T-cell (primary cell): ENCODE results near the gene GLYAT. TPM values are rescaled to one million over a fixed set of nuclear protein-coding genes. Genes with fewer than 3 reads are reported as not detected.

Experiments
- ATAC-seq, 4 experiments: fragments of 200-7000 bp in 3 of 4; fragments of 150-1000 bp in 1 of 4; cut with Tn5 transposase; replicated peaks in 1 of 4; 1 replicate in 3 of 4; 2 replicates in 1 of 4; pipeline ENCODE4 v1.10.0; 2021; ENCODE audit warnings: moderate library complexity in 3 of 4, mild to moderate bottlenecking in 2 of 4, moderate number of reproducible peaks in 1 of 4
- CTCF ChIA-PET, 2 donors: fragments of 300-600 bp; sonication (Branson Sonifier 250); formaldehyde crosslinking; loops; one replicate each; lab custom pipeline; 2022; ENCODE audit warnings: antibody characterized with exemption in 2 of 2; lab: Charles Lee
- POLR2A ChIA-PET, 2 donors: fragments of 300-600 bp; sonication (Branson Sonifier 250); formaldehyde crosslinking; loops; one replicate each; lab custom pipeline; 2022; ENCODE audit warnings: antibody characterized with exemption in 2 of 2; lab: Charles Lee
- DNase-seq, 35 experiments: peaks; one replicate each; pipeline versions ENCODE4 v3.0.0 to v3.0.0-alpha.2; 2013 to 2023
- H3K27ac ChIP-seq: one replicate; pipeline ENCODE4 v1.5.1; 2013; ENCODE audit warnings: low read length
- H3K27me3 ChIP-seq, 2 experiments: replicated peaks in 1 of 2; 1 replicate in 1 of 2; 2 replicates in 1 of 2; pipeline versions ENCODE4 v1.6.1 to v1.7.0; 2013; ENCODE audit warnings: low read length in 1 of 2, mixed read lengths in 1 of 2; ENCODE audit not compliant: control insufficient read depth in 2 of 2, insufficient read depth in 2 of 2; ENCODE audit errors: extremely low read depth in 1 of 2
- H3K36me3 ChIP-seq, 2 donors: 1 replicate in 1 of 2; 2 replicates in 1 of 2; pipeline versions ENCODE4 v1.6.1 to v1.7.0; 2013; ENCODE audit warnings: low read length in 1 of 2; ENCODE audit not compliant: control insufficient read depth in 2 of 2, insufficient read depth in 1 of 2; ENCODE audit errors: extremely low read depth in 1 of 2
- H3K4me1 ChIP-seq, 2 experiments: 1 replicate in 1 of 2; 2 replicates in 1 of 2; pipeline versions ENCODE4 v1.6.1 to v1.7.0; 2013; ENCODE audit warnings: low read length in 2 of 2, mixed read lengths in 1 of 2; ENCODE audit not compliant: insufficient read depth in 2 of 2, control insufficient read depth in 1 of 2; ENCODE audit errors: extremely low read depth in 1 of 2
- H3K4me3 ChIP-seq, 2 donors: 1 replicate in 1 of 2; 2 replicates in 1 of 2; pipeline versions ENCODE4 v1.5.1 to v1.7.0; 2013; ENCODE audit warnings: mild to moderate bottlenecking in 2 of 2, low read length in 1 of 2, moderate library complexity in 1 of 2; ENCODE audit not compliant: control insufficient read depth in 1 of 2; ENCODE audit errors: extremely low read depth in 1 of 2
- H3K9me3 ChIP-seq: 2 replicates; pipeline ENCODE4 v1.7.0; 2013
- H3K27ac Mint-ChIP-seq, 2 donors: one replicate each; pipeline ENCODE4 v1.8.0; 2020 to 2021; ENCODE audit warnings: mild to moderate bottlenecking in 2 of 2, mixed read lengths in 2 of 2
- H3K27me3 Mint-ChIP-seq, 2 donors: one replicate each; pipeline ENCODE4 v1.8.0; 2021 to 2022; ENCODE audit warnings: mixed read lengths in 2 of 2
- H3K36me3 Mint-ChIP-seq: one replicate; pipeline ENCODE4 v1.8.0; 2021; ENCODE audit warnings: mixed read lengths
- H3K4me1 Mint-ChIP-seq, 3 donors: one replicate each; pipeline ENCODE4 v1.8.0; 2020 to 2022; ENCODE audit warnings: mixed read lengths in 3 of 3, mild to moderate bottlenecking in 1 of 3
- H3K4me3 Mint-ChIP-seq, 3 donors: one replicate each; pipeline ENCODE4 v1.8.0; 2020 to 2022; ENCODE audit warnings: mild to moderate bottlenecking in 3 of 3, mixed read lengths in 3 of 3, moderate library complexity in 3 of 3
- H3K9me3 Mint-ChIP-seq, 3 donors: one replicate each; pipeline ENCODE4 v1.8.0; 2020 to 2022; ENCODE audit warnings: mixed read lengths in 3 of 3
- WGBS: methylation state at CpG from one replicate; pipeline ENCODE4 v1.1.5; 2013; ENCODE audit warnings: missing lambda C conversion rate; ENCODE audit not compliant: insufficient coverage; 5-methylcytosine and 5-hydroxymethylcytosine counted together
- total RNA-seq, 35 experiments: library from RNA in 6 of 35; stranded (reverse) in 6 of 35; fragments of 120-200 nt in 1 of 35; gene quantifications; one replicate each; pipeline versions ENCODE4 v1.2.1 to v1.2.4 and lab custom pipeline; 2013 to 2026

The GLYAT gene
- total RNA-seq, 5 donors from 2014 or later (not counting 1 experiment from before 2014, with no cell fraction given), result not detected

GRCh38 chr11:58671983-58672633 is 59.6 kb downstream of the GLYAT start:
- no peak for ATAC-seq
- Mint-ChIP-seq H3K27me3 (no peaks in the 10 kb centered on the region), H3K9me3 (no peaks in the 10 kb centered on the region), H3K4me1 (no peaks in the 10 kb centered on the region), H3K27ac (no peak overlapping the region), H3K4me3 (no peak overlapping the region), H3K36me3 (no peaks in the 10 kb centered on the region)
- no peak for DNase-seq
- Histone ChIP-seq H3K4me3 (no peak overlapping the region), H3K27ac (no peak overlapping the region), H3K9me3 (no peaks in the 10 kb centered on the region), H3K27me3 (no peaks in the 10 kb centered on the region), H3K36me3 (no peaks in the 10 kb centered on the region), H3K4me1 (no peaks in the 10 kb centered on the region)
- CTCF ChIA-PET, result interaction anchor here (0.9 to 1.3 kb wide), 4 partner anchors 17 to 484 kb away, joined by 3 to 6 read pairs (median 4); no protein-coding TSS in a partner anchor
- POLR2A ChIA-PET, result no interaction called here
- WGBS, result 83% methylated on average over 3 of the region's 6 CpGs

- H3K36me3 Mint-ChIP-seq, result no peaks in the 10 kb centered on the region
- peaks cover 25% of the 10 kb centered on the region in 2 donors for H3K27me3 Mint-ChIP-seq
- ChIA-PET CTCF (interaction anchor here in 1 of 2 donors (0.6 to 1.1 kb wide), 3 partner anchors 92 to 498 kb away, joined by 3 to 4 read pairs (median 4); no protein-coding TSS in a partner anchor), POLR2A (no interaction called here)
- H3K4me1 Mint-ChIP-seq, result no peaks in the 10 kb centered on the region
- no peak overlapping the region for H3K4me3 ChIP-seq
- no peaks in the 10 kb centered on the region for H3K9me3 ChIP-seq
- H3K4me3 Mint-ChIP-seq, result no peak overlapping the region
- no peaks in the 10 kb centered on the region for H3K27me3 ChIP-seq
- 38% methylated on average over 1 of the region's 5 CpGs for WGBS
- DNase-seq (no peak), ATAC-seq (no peak)
- H3K9me3 Mint-ChIP-seq, result no peaks in the 10 kb centered on the region
- no peaks in the 10 kb centered on the region for H3K36me3 ChIP-seq
- H3K4me1 ChIP-seq, result no peaks in the 10 kb centered on the region
- H3K27ac ChIP-seq, result no peak overlapping the region
- no peak overlapping the region for H3K27ac Mint-ChIP-seq
These were observed 71.7 kb downstream of the GLYAT start for GRCh38 chr11:58659910-58660570.

DNA sequence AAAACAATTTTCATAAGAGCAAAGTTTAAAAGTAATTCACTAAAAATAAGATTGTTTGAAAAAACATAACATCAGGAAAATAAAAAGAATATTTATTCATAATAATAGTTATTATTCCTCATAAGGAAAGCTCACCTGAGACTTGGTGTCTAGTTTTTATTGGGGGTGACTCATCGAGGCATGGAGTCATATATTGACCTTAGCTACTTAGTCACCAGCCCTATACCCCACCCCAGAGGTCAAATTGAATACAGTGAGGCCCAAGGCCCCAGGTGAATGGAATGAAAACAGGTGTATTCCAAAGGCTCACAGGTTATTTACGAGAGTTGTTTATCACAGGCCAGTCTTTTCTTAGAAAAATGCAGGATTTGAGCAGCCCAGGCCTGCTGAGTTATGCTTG is 72.3 kb downstream of the GLYAT start:
- no peak overlapping the region for H3K4me3 ChIP-seq
- no peaks in the 10 kb centered on the region for H3K36me3 Mint-ChIP-seq
- ChIA-PET CTCF (interaction anchor here in 1 of 2 donors (0.6 to 1.0 kb wide), 2 partner anchors 129 to 499 kb away, joined by 3 to 4 read pairs; no protein-coding TSS in a partner anchor), POLR2A (no interaction called here)
- H3K9me3 ChIP-seq, result no peaks in the 10 kb centered on the region
- H3K27me3 Mint-ChIP-seq, result peaks cover 22 to 23% of the 10 kb centered on the region in 2 donors
- H3K4me1 Mint-ChIP-seq, result peaks cover 0 to 2% (median 0%) of the 10 kb centered on the region in 3 donors
- no peaks in the 10 kb centered on the region for H3K9me3 Mint-ChIP-seq
- no peak overlapping the region for H3K27ac ChIP-seq
- no peaks in the 10 kb centered on the region for H3K27me3 ChIP-seq
- DNase-seq (no peak), ATAC-seq (no peak)
- H3K4me3 Mint-ChIP-seq, result no peak overlapping the region
- H3K27ac Mint-ChIP-seq, result no peak overlapping the region
- no peaks in the 10 kb centered on the region for H3K4me1 ChIP-seq
- WGBS, result 13% methylated on average over 1 of the region's 2 CpGs
- H3K36me3 ChIP-seq, result no peaks in the 10 kb centered on the region

Other genes with a start within 250 kb of the GLYAT start
- gene OR5B21, start 223.8 kb downstream of the GLYAT start, total RNA-seq, result under 1 TPM in 4 of 5 donors, not detected in 1; 0.46 to 0.95 (median 0.72) TPM
- 100 to 1,000 TPM in 3 of 5 donors, 10 to 100 TPM in 2; 86.8 to 158 (median 142) TPM for gene LPXN, start 156.1 kb downstream of the GLYAT start, total RNA-seq
- gene ZFP91, start 152.9 kb downstream of the GLYAT start, total RNA-seq, result 10 to 100 TPM; 32.2 to 41.7 (median 34.0) TPM
- 1 to 10 TPM; 2.4 to 4.3 (median 2.9) TPM for gene CNTF, start 109.3 kb downstream of the GLYAT start, total RNA-seq
- gene GLYATL2, start 112.8 kb upstream of the GLYAT start, total RNA-seq, result not detected
- gene GLYATL1, start 207.5 kb upstream of the GLYAT start, total RNA-seq, result under 1 TPM in 1 of 5 donors, not detected in 4; 0.51 TPM